Measurements from ENCODE around the gene C22orf31.
"Not testable (repeated sequence)": the region's sequence is repeated elsewhere in the genome, so short reads cannot be mapped to it uniquely, and the experiment has no call there.

Gene C22orf31

GRCh38 chr22:29054251-29054767 lies 7.3 kb downstream of the C22orf31 start:
- H3K27ac Mint-ChIP-seq: no peak overlapping the region
- H3K4me3 Mint-ChIP-seq: no peak overlapping the region
- no peaks in the 10 kb centered on the region for H3K4me1 Mint-ChIP-seq
- H3K36me3 Mint-ChIP-seq: no peaks in the 10 kb centered on the region
- CTCF ChIA-PET: interaction anchor here (1.0 kb wide), 1 partner anchor 14 kb away, joined by 3 read pairs; no protein-coding TSS in a partner anchor
- H3K9me3 Mint-ChIP-seq: no peaks in the 10 kb centered on the region
- DNase-seq: no peak
- peaks cover 26% of the 10 kb centered on the region for H3K27me3 Mint-ChIP-seq

GRCh38 chr22:29053048-29053702 lies 8.5 kb downstream of the C22orf31 start:
- H3K9me3 Mint-ChIP-seq: no peaks in the 10 kb centered on the region
- no peak for DNase-seq
- peaks cover 17% of the 10 kb centered on the region for H3K27me3 Mint-ChIP-seq
- no peak overlapping the region for H3K27ac Mint-ChIP-seq
- CTCF ChIA-PET: interaction anchor here (1.0 kb wide), 1 partner anchor 13 kb away, joined by 3 read pairs; no protein-coding TSS in a partner anchor
- H3K4me3 Mint-ChIP-seq: no peak overlapping the region
- H3K36me3 Mint-ChIP-seq: no peaks in the 10 kb centered on the region
- H3K4me1 Mint-ChIP-seq: no peaks in the 10 kb centered on the region

- no peaks in the 10 kb centered on the region for H3K9me3 Mint-ChIP-seq
- H3K36me3 Mint-ChIP-seq: no peaks in the 10 kb centered on the region
- H3K27me3 Mint-ChIP-seq: peaks cover 15% of the 10 kb centered on the region
- no peak for DNase-seq
- CTCF ChIA-PET: no interaction called here
- no peaks in the 10 kb centered on the region for H3K4me1 Mint-ChIP-seq
- no peak overlapping the region for H3K27ac Mint-ChIP-seq
- H3K4me3 Mint-ChIP-seq: no peak overlapping the region
Measured at GRCh38 chr22:29050457-29050856, 11.2 kb downstream of the C22orf31 start.

GRCh38 chr22:29049655-29050263 lies 11.9 kb downstream of the C22orf31 start:
- no peak for DNase-seq
- no peaks in the 10 kb centered on the region for H3K4me1 Mint-ChIP-seq
- no peaks in the 10 kb centered on the region for H3K36me3 Mint-ChIP-seq
- no peak overlapping the region for H3K27ac Mint-ChIP-seq
- H3K27me3 Mint-ChIP-seq: peaks cover 12% of the 10 kb centered on the region
- H3K4me3 Mint-ChIP-seq: no peak overlapping the region
- CTCF ChIA-PET: no interaction called here
- H3K9me3 Mint-ChIP-seq: no peaks in the 10 kb centered on the region

GRCh38 chr22:29048822-29049654 lies 12.6 kb downstream of the C22orf31 start:
- Mint-ChIP-seq H3K4me3 (no peak overlapping the region), H3K36me3 (no peaks in the 10 kb centered on the region), H3K27me3 (peaks cover 5% of the 10 kb centered on the region), H3K4me1 (no peaks in the 10 kb centered on the region), H3K27ac (no peak overlapping the region), H3K9me3 (no peaks in the 10 kb centered on the region)
- DNase-seq: no peak
- CTCF ChIA-PET: no interaction called here

GRCh38 chr22:29044657-29045176 lies 16.9 kb downstream of the C22orf31 start:
- Mint-ChIP-seq H3K9me3 (no peaks in the 10 kb centered on the region), H3K27ac (no peak overlapping the region), H3K36me3 (no peaks in the 10 kb centered on the region), H3K27me3 (peaks cover 18% of the 10 kb centered on the region), H3K4me1 (no peaks in the 10 kb centered on the region), H3K4me3 (no peak overlapping the region)
- CTCF ChIA-PET: interaction anchor here (1.0 kb wide), 1 partner anchor 444 kb away, joined by 3 read pairs; no protein-coding TSS in a partner anchor
- no peak for DNase-seq

- DNase-seq: no peak
- Mint-ChIP-seq H3K27me3 (peaks cover 22% of the 10 kb centered on the region), H3K27ac (no peak overlapping the region), H3K4me1 (no peaks in the 10 kb centered on the region), H3K36me3 (no peaks in the 10 kb centered on the region), H3K4me3 (no peak overlapping the region), H3K9me3 (no peaks in the 10 kb centered on the region)
- CTCF ChIA-PET: interaction anchor here (1.0 to 1.2 kb wide), 2 partner anchors 188 to 443 kb away, joined by 3 to 4 read pairs; no protein-coding TSS in a partner anchor
Measured at GRCh38 chr22:29043906-29044575, 17.6 kb downstream of the C22orf31 start.

- H3K27me3 Mint-ChIP-seq: peaks cover 31% of the 10 kb centered on the region
- no peaks in the 10 kb centered on the region for H3K9me3 Mint-ChIP-seq
- H3K4me3 Mint-ChIP-seq: no peak overlapping the region
- H3K36me3 Mint-ChIP-seq: no peaks in the 10 kb centered on the region
- H3K27ac Mint-ChIP-seq: no peak overlapping the region
- CTCF ChIA-PET: interaction anchor here (1.0 to 3.7 kb wide), 13 partner anchors 12 to 454 kb away, joined by 3 to 45 read pairs (median 5); no protein-coding TSS in a partner anchor
- no peaks in the 10 kb centered on the region for H3K4me1 Mint-ChIP-seq
- no peak for DNase-seq
Measured at GRCh38 chr22:29041408-29041807, 20.2 kb downstream of the C22orf31 start.

DNA sequence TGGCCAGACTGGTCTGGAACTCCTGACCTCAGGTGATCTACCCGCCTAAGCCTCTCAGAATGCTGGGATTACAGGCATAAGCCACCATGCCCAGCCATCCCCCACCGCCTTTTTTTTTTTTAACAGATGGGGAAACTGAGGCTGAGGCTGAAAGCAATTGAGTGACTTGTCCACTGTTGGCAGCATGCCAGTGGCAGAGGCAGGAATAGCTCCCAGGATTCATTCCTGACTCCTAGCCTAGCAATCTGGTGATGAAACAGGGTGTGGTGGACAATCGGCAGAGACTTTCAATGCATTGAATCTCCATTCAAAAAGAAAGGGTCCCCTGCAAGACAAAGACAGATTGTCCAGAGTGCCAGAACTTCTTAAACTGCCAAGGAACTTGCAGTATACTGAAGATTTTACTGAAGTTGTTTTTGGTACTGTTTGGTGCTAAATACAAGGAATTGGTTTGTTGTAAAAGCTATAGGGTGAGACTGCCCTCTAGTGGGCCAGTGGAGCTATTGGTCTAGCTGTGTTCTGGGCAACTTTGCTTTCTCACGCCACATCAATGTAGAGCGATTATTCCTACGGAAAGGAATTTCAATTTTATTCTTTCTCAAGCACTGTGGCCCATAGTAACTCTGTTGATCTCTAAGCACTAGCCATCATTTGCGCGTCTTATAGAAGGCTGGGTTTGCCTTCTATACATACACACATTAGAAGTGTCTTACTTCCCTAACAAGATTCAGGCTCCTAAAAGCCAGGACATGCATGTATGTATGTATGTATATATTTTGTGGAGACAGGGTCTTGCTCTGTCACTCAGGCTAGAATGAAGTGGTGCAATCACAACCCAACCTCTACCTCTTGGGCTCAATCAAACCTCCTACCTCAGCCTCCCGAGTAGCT lies 21.0 kb downstream of the C22orf31 start:
- DNase-seq: peak; percentile 77
- CTCF ChIA-PET: interaction anchor here (0.6 to 3.7 kb wide), 29 partner anchors 8 to 466 kb away, joined by 3 to 45 read pairs (median 4); no protein-coding TSS in a partner anchor
- H3K36me3 Mint-ChIP-seq: no peaks in the 10 kb centered on the region
- H3K27me3 Mint-ChIP-seq: peaks cover 31% of the 10 kb centered on the region
- no peak overlapping the region for H3K4me3 Mint-ChIP-seq
- H3K9me3 Mint-ChIP-seq: no peaks in the 10 kb centered on the region
- no peaks in the 10 kb centered on the region for H3K4me1 Mint-ChIP-seq
- H3K27ac Mint-ChIP-seq: no peak overlapping the region

- not testable (repeated sequence) for H3K9me3 Mint-ChIP-seq, H3K36me3 Mint-ChIP-seq, H3K27ac Mint-ChIP-seq, H3K4me3 Mint-ChIP-seq, DNase-seq, H3K4me1 Mint-ChIP-seq
- H3K27me3 Mint-ChIP-seq: peaks cover 31% of the 10 kb centered on the region
- CTCF ChIA-PET: interaction anchor here (0.8 to 3.7 kb wide), 6 partner anchors 10 to 438 kb away, joined by 3 to 45 read pairs (median 10); no protein-coding TSS in a partner anchor
Measured at GRCh38 chr22:29039684-29040083, 21.9 kb downstream of the C22orf31 start.

DNA sequence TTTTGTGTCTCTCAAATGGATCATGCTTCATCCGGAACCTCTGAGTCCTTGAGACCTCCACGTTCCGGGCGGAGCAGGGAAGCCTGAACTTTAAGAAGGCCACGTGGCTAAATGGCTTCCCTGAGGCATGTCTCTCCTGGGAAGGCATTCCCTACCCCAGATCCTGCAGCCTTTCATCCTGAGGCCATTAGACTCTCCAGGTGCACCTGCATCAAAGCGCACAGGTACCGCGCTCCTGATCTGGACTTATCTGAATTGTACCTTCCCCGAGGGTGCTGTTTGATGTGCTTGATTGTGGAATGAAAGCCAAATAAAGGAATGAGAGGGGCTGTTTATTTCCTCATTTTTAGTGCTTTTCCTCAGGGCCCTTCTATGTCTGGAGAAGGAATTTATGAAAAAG lies 22.5 kb downstream of the C22orf31 start:
- H3K4me1 Mint-ChIP-seq: no peaks in the 10 kb centered on the region
- peaks cover 35% of the 10 kb centered on the region for H3K27me3 Mint-ChIP-seq
- no peaks in the 10 kb centered on the region for H3K9me3 Mint-ChIP-seq
- H3K4me3 Mint-ChIP-seq: no peak overlapping the region
- no peaks in the 10 kb centered on the region for H3K36me3 Mint-ChIP-seq
- CTCF ChIA-PET: interaction anchor here (0.7 to 3.7 kb wide), 9 partner anchors 8 to 438 kb away, joined by 3 to 45 read pairs (median 4); no protein-coding TSS in a partner anchor
- H3K27ac Mint-ChIP-seq: no peak overlapping the region
- no peak for DNase-seq

DNA sequence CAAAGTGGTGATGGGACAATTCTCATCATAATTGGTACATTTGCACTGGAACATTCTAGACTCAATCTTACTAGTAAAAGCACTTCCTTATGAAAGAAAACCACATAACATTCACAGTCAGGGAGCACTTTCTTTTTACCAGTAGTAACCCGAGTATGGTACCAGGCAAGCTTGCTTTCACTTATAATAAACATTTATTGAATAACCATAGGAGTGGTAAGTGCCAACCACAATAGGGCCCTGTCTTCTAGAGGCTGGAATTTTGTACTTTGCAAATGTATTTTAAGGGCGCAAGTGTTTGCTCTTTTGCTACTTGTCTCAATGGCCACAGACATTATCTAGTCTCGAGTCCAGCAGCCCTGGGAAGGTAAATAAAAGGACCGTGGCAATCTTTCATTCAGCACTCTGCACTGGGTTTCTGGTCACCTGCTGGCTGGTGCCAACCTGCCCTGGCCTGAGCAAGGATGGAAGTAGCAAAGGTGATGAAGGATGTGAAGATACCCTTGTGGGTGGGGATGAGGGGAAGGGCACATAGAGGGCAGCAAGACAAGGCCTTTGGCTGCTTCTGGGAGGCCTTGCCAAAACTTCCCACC lies 24.2 kb downstream of the C22orf31 start:
- Mint-ChIP-seq H3K27ac (no peak overlapping the region), H3K27me3 (peaks cover 47% of the 10 kb centered on the region), H3K4me3 (no peak overlapping the region), H3K4me1 (no peaks in the 10 kb centered on the region), H3K9me3 (no peaks in the 10 kb centered on the region), H3K36me3 (no peaks in the 10 kb centered on the region)
- DNase-seq: no peak
- CTCF ChIA-PET: interaction anchor here (1.5 to 3.1 kb wide), 3 partner anchors 182 to 437 kb away, joined by 3 to 10 read pairs (median 8); no protein-coding TSS in a partner anchor

All from activated naive CD4-positive, alpha-beta T cell treated with anti-CD3 and anti-CD28 coated beads, Interleukin-2, amount 10 ng/mL, durations not matched to agents 7 days and 5 days (primary cell).